H1 (cell line): Measurements from ENCODE around the gene ZNF789. TPM values are rescaled to one million over a fixed set of nuclear protein-coding genes. Genes with fewer than 3 reads are reported as not detected.

Source experiments
- CTCF ChIA-PET: fragments of 300-600 bp; sonication (Branson Sonifier 250); formaldehyde crosslinking; loops from one replicate; lab custom pipeline; 2021; ENCODE audit not compliant: partially characterized antibody; lab: Charles Lee
- POLR2A ChIA-PET: fragments of 300-600 bp; sonication (Branson Sonifier 250); formaldehyde crosslinking; loops from one replicate; lab custom pipeline; 2021; ENCODE audit warnings: inconsistent platforms; ENCODE audit not compliant: partially characterized antibody; lab: Charles Lee
- DNase-seq, 2 experiments: peaks; one replicate each; pipeline versions ENCODE4 v3.0.0 to v3.0.0-alpha.2; 2010 to 2022; ENCODE audit warnings: low spot score in 2 of 2, low read depth in 1 of 2, mixed read lengths in 1 of 2
- FAIRE-seq: peaks from 2 replicates; lab custom pipeline; 2011; peaks lifted over from hg19 to GRCh38; lab: Jason Lieb, UNC
- H2AFZ ChIP-seq: 2 replicates; pipeline ENCODE4 v1.8.1; 2012; ENCODE audit warnings: low read length, inconsistent platforms
- H2AK5ac ChIP-seq: 2 replicates; pipeline ENCODE4 v1.6.1; 2013; ENCODE audit warnings: low read depth, low read length
- H2BK120ac ChIP-seq: replicated peaks from 2 replicates; pipeline ENCODE3; 2013; ENCODE audit warnings: low read depth, low read length, inconsistent platforms
- H2BK12ac ChIP-seq: 2 replicates; pipeline ENCODE4 v1.6.1; 2013; ENCODE audit warnings: low read depth, low read length
- H2BK15ac ChIP-seq: 2 replicates; pipeline ENCODE4 v1.6.1; 2013; ENCODE audit warnings: low read length
- H2BK20ac ChIP-seq: 2 replicates; pipeline ENCODE4 v1.6.1; 2013; ENCODE audit warnings: low read length
- H2BK5ac ChIP-seq: 2 replicates; pipeline ENCODE4 v1.6.1; 2013; ENCODE audit warnings: low read depth, low read length
- H3K14ac ChIP-seq: 2 replicates; pipeline ENCODE4 v1.6.1; 2013; ENCODE audit warnings: inconsistent platforms; ENCODE audit not compliant: insufficient read length
- H3K18ac ChIP-seq: 2 replicates; pipeline ENCODE4 v1.6.1; 2013; ENCODE audit warnings: low read length; ENCODE audit errors: extremely low read depth
- H3K23ac ChIP-seq: 2 replicates; pipeline ENCODE4 v1.6.1; 2013; ENCODE audit warnings: inconsistent platforms; ENCODE audit not compliant: insufficient read length
- H3K23me2 ChIP-seq: 2 replicates; pipeline ENCODE4 v1.6.1; 2013; ENCODE audit warnings: low read depth, low read length
- H3K27ac ChIP-seq: 2 replicates; pipeline ENCODE4 v1.6.1; 2011; ENCODE audit warnings: low read depth, low read length, inconsistent platforms
- H3K27me3 ChIP-seq, 4 experiments: replicated peaks in 1 of 4; 1 replicate in 1 of 4; 2 replicates in 3 of 4; pipeline versions ENCODE4 v1.6.1 to v1.8.1; 2011 to 2013; ENCODE audit warnings: low read length in 3 of 4, mild to moderate bottlenecking in 3 of 4, inconsistent platforms in 2 of 4, mixed read lengths in 2 of 4, moderate library complexity in 1 of 4; ENCODE audit not compliant: control insufficient read depth in 3 of 4, insufficient read depth in 3 of 4; ENCODE audit errors: extremely low read depth in 1 of 4
- H3K36me3 ChIP-seq, 4 experiments: 2 replicates each; pipeline versions ENCODE4 v1.6.1 to v1.8.1; 2011 to 2013; ENCODE audit warnings: mild to moderate bottlenecking in 4 of 4, low read length in 3 of 4, moderate library complexity in 2 of 4, control low read depth in 1 of 4, inconsistent platforms in 1 of 4; ENCODE audit not compliant: insufficient read depth in 4 of 4, control insufficient read depth in 2 of 4
- H3K4ac ChIP-seq: replicated peaks from 2 replicates; pipeline ENCODE3; 2013; ENCODE audit warnings: low read length, low read depth, mixed read lengths, inconsistent platforms; ENCODE audit not compliant: insufficient read length
- H3K4me1 ChIP-seq, 4 experiments: replicated peaks in 1 of 4; 1 replicate in 1 of 4; 2 replicates in 3 of 4; pipeline versions ENCODE4 v1.6.1 to v1.8.1; 2011 to 2013; ENCODE audit warnings: low read length in 3 of 4, inconsistent platforms in 2 of 4, mixed read lengths in 1 of 4; ENCODE audit not compliant: insufficient read depth in 4 of 4, control insufficient read depth in 3 of 4
- H3K4me2 ChIP-seq, 2 experiments: 2 replicates each; pipeline versions ENCODE4 v1.6.1 to v1.8.1; 2011 to 2013; ENCODE audit warnings: low read depth in 2 of 2, low read length in 2 of 2, control low read depth in 1 of 2, inconsistent platforms in 1 of 2, mild to moderate bottlenecking in 1 of 2; ENCODE audit not compliant: insufficient read depth in 1 of 2
- H3K4me3 ChIP-seq, 4 experiments: fragments of 200-600, 300-600 bp in 1 of 4; sonication (generic), shearing (Covaris generic), sonication (Bioruptor Twin) in 1 of 4; 2 replicates each; pipeline versions ENCODE4 v1.5.1 to v1.8.1; 2011 to 2016; ENCODE audit warnings: low read length in 4 of 4, low read depth in 3 of 4, control low read depth in 2 of 4, inconsistent platforms in 2 of 4, mild to moderate bottlenecking in 2 of 4, mixed read lengths in 1 of 4, moderate library complexity in 1 of 4; ENCODE audit not compliant: insufficient read depth in 2 of 4; ENCODE audit errors: extremely low read depth in 1 of 4
- H3K56ac ChIP-seq: replicated peaks from 2 replicates; pipeline ENCODE3; 2013; ENCODE audit warnings: low read depth, mild to moderate bottlenecking, mixed read lengths, low read length, inconsistent platforms; ENCODE audit not compliant: insufficient read length
- H3K79me1 ChIP-seq: 2 replicates; pipeline ENCODE4 v1.6.1; 2013; ENCODE audit warnings: low read depth, low read length, control low read depth
- H3K79me2 ChIP-seq, 2 experiments: 2 replicates each; pipeline versions ENCODE4 v1.6.1 to v1.8.1; 2012 to 2013; ENCODE audit warnings: low read length in 2 of 2, mild to moderate bottlenecking in 2 of 2, inconsistent platforms in 1 of 2; ENCODE audit not compliant: insufficient read depth in 2 of 2, control insufficient read depth in 1 of 2
- H3K9ac ChIP-seq, 4 experiments: replicated peaks in 1 of 4; 1 replicate in 1 of 4; 2 replicates in 3 of 4; pipeline versions ENCODE4 v1.6.1 to v1.8.1; 2011 to 2013; ENCODE audit warnings: low read depth in 3 of 4, low read length in 3 of 4, control low read depth in 2 of 4, mild to moderate bottlenecking in 2 of 4, moderate library complexity in 2 of 4, inconsistent platforms in 1 of 4; ENCODE audit errors: extremely low read depth in 1 of 4
- H3K9me3 ChIP-seq, 2 experiments: 2 replicates each; pipeline versions ENCODE4 v1.6.1 to v1.8.1; 2012 to 2013; ENCODE audit warnings: mild to moderate bottlenecking in 2 of 2, moderate library complexity in 2 of 2, control low read depth in 1 of 2, inconsistent platforms in 1 of 2, low read depth in 1 of 2, low read length in 1 of 2, mixed read lengths in 1 of 2; ENCODE audit not compliant: insufficient read depth in 2 of 2
- H4K20me1 ChIP-seq, 2 experiments: replicated peaks in 1 of 2; 2 replicates each; pipeline versions ENCODE3 to v1.8.1; 2011 to 2013; ENCODE audit warnings: inconsistent platforms in 2 of 2, low read length in 2 of 2, mild to moderate bottlenecking in 1 of 2; ENCODE audit not compliant: insufficient read depth in 2 of 2, control insufficient read depth in 1 of 2
- H4K5ac ChIP-seq: 2 replicates; pipeline ENCODE4 v1.6.1; 2013; ENCODE audit warnings: low read length, low read depth, mixed read lengths, inconsistent platforms; ENCODE audit not compliant: insufficient read length
- H4K8ac ChIP-seq: 2 replicates; pipeline ENCODE4 v1.8.0; 2013; ENCODE audit warnings: mild to moderate bottlenecking, moderate library complexity, low read length, inconsistent platforms; ENCODE audit not compliant: insufficient read depth; ENCODE audit errors: extremely low read depth
- H4K91ac ChIP-seq: replicated peaks from 2 replicates; pipeline ENCODE3; 2013; ENCODE audit warnings: low read length, mixed read lengths, inconsistent platforms; ENCODE audit not compliant: insufficient read length
- BRCA1 ChIP-seq: IDR thresholded peaks from 2 replicates; pipeline ENCODE4 v1.6.1; 2012; ENCODE audit warnings: low read depth, low read length, improper control_type of control experiment
- CBX5 ChIP-seq: fragments of 300-800, 300-1000 bp; sonication (generic); IDR thresholded peaks from 2 replicates; pipeline ENCODE4 v1.7.1; 2016; ENCODE audit warnings: antibody characterized with exemption, low read length, low read depth
- CEBPB ChIP-seq: IDR thresholded peaks from 2 replicates; pipeline ENCODE4 v1.6.1; 2012; ENCODE audit warnings: low read depth, low read length
- FOSL1 ChIP-seq: IDR thresholded peaks from 2 replicates; pipeline ENCODE4 v1.6.1; 2011; ENCODE audit warnings: mild to moderate bottlenecking, low read depth, low read length, moderate library complexity; ENCODE audit not compliant: insufficient read depth
- GABPA ChIP-seq: IDR thresholded peaks from 2 replicates; pipeline ENCODE4 v1.6.1; 2011; ENCODE audit warnings: mild to moderate bottlenecking, low read length, moderate library complexity, borderline replicate concordance; ENCODE audit not compliant: insufficient read depth
- RNF2 ChIP-seq: fragments of 200-900, 300-1000 bp; sonication (generic); IDR thresholded peaks from 2 replicates; pipeline ENCODE4 v1.7.1; 2016; ENCODE audit warnings: borderline replicate concordance, low read depth, mild to moderate bottlenecking, antibody characterized with exemption, low read length; ENCODE audit not compliant: poor library complexity, severe bottlenecking; ENCODE audit errors: missing control alignments
- SP1 ChIP-seq: IDR thresholded peaks from 2 replicates; pipeline ENCODE4 v1.6.1; 2011; ENCODE audit warnings: low read depth, low read length
- SP2 ChIP-seq: IDR thresholded peaks from 2 replicates; pipeline ENCODE4 v1.6.1; 2012; ENCODE audit warnings: mild to moderate bottlenecking, low read length, inconsistent platforms
- TEAD4 ChIP-seq: IDR thresholded peaks from 2 replicates; pipeline ENCODE4 v1.6.1; 2012; ENCODE audit warnings: low read depth, low read length, inconsistent platforms, mixed read lengths
- WGBS, 2 experiments: shearing (Covaris generic) in 1 of 2; methylation state at CpG; one replicate each; pipeline versions ENCODE4 v1.1.6 to v1.1.7; 2013 to 2015; ENCODE audit warnings: low lambda C conversion rate in 2 of 2, mixed read lengths in 2 of 2, inconsistent platforms in 1 of 2, low coverage in 1 of 2, missing lambda C conversion rate in 1 of 2; ENCODE audit not compliant: insufficient replicate concordance in 2 of 2, insufficient coverage in 1 of 2, insufficient read length in 1 of 2; ENCODE audit errors: extremely low coverage in 1 of 2, missing lambda C conversion rate in 1 of 2; 5-methylcytosine and 5-hydroxymethylcytosine counted together
- polyA plus RNA-seq, 7 experiments: library from polyadenylated mRNA; depleted of rRNA in 3 of 7; stranded (reverse) in 5 of 7; unstranded in 2 of 7; fragments of >200 nt in 5 of 7; fragments of 200-250 nt in 2 of 7; gene quantifications; 1 replicate in 5 of 7; 2 replicates in 1 of 7; 4 replicates in 1 of 7; pipeline versions ENCODE4 v1.2.1 to v1.2.3, GENCODE V29; 2011 to 2013; ENCODE audit warnings: missing spikeins in 2 of 7, mixed read lengths in 2 of 7
- total RNA-seq: library from RNA; stranded (reverse); fragmentation: NEBNext Ultra II Directional; extraction: Animal tissue kit (Norgen Biotek cat#: 25700); gene quantifications from 2 replicates; pipeline ENCODE4 v1.2.1, GENCODE V29; 2021

The ZNF789 gene
- total and polyA plus RNA-seq, 2 of the 8 experiments (the other 6 are each of a cell fraction or from before 2014, with no cell fraction given), result 11.4 to 12.5 TPM

DNA sequence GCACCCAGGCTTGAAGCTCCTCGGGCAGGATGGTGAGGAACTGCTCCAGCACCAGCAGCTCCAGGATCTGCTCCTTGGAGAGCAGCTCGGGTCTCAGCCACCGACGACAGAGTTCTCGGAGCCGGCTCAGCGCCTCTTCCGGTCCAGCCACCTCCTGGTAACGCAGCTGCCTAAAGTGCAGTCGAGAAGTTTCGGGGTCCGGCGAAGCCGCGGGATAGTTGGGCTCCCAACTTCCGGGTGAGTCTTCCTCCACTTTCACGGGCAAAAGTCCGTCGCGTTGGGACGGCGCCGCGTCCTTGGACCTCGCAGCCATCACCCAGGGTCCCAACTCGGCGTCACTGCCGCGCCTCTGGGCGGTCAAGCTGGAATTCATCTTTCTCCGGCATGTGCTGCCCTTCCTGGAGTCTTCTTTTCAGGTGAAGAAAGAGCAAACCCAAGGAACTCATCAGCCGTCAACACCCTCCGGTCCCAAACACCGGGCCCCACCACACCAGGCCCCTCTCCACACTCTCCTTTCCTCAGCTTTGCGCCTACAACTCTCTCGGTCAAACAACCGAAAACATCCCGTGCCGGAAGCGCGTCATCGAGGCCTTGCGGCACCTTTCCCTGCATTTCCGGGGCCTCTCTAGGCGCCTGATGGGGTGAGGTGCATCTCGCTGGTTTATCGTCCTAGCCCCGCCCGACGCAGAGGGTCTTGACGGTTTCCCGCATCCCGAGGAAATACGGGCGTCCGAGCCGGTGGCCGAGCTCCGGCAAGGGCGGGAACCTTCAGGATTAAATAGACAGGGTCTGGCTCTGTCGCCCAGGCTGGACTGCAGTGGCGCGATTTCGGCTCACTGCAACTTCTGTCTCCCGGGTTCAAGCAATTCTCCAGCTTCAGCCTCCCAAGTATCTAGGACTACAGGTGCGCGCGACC is 27.3 kb downstream of the ZNF789 start, which contains the start of gene ZNF394:
Gene ZNF394, minus strand, starts transcription at position 561 of the 916 bp plus-strand sequence. Its CDS starts 188 bp downstream, at position 373.
- Histone ChIP-seq H4K91ac (no peak within 1 kb of the TSS), H2BK15ac (no peak within 1 kb of the TSS), H3K14ac (no peak within 1 kb of the TSS), H4K20me1 (peaks cover 5 to 12% of the 10 kb centered on the region in 2 experiments), H2BK120ac (no peak within 1 kb of the TSS), H3K4me3 (peak within 1 kb of the TSS; percentile 86 to 100 (median 93)), H3K79me1 (peaks cover 7% of the 10 kb centered on the region; the same call in 1 of the 2 replicates), H3K27ac (peak within 1 kb of the TSS; percentile 88), H3K56ac (peak within 1 kb of the TSS; percentile 63), H3K36me3 (peaks cover 0 to 15% (median 5%) of the 10 kb centered on the region in 4 experiments; a peak in 4 of 8 replicates), H2BK20ac (no peak within 1 kb of the TSS), H3K23ac (no peak within 1 kb of the TSS), H4K5ac (peak within 1 kb of the TSS; percentile 39), H3K4ac (peak within 1 kb of the TSS; percentile 21), H2AFZ (0 out of 2 replicates have a peak within 1 kb of the TSS, but pooled peaks have one; percentile 52), H3K4me1 (peaks cover 0 to 4% (median 0%) of the 10 kb centered on the region in 4 experiments; a peak in 3 of 7 replicates), H4K8ac (peak within 1 kb of the TSS; percentile 99; the same call in 1 of the 2 replicates), H3K27me3 (no peaks in the 10 kb centered on the region), H2BK5ac (peak within 1 kb of the TSS; percentile 93), H3K18ac (no peak within 1 kb of the TSS; the same call in 1 of the 2 replicates), H2BK12ac (peak within 1 kb of the TSS; percentile 60; the same call in 1 of the 2 replicates), H3K9ac (peak within 1 kb of the TSS; percentile 64 to 95 (median 90)), H3K79me2 (peaks cover 9 to 33% of the 10 kb centered on the region in 2 experiments), H3K9me3 (no peaks in the 10 kb centered on the region), H3K4me2 (peak within 1 kb of the TSS; percentile 63 to 93), H3K23me2 (peaks cover 7% of the 10 kb centered on the region; the same call in 1 of the 2 replicates), H2AK5ac (no peak within 1 kb of the TSS)
- FAIRE-seq (no peak), DNase-seq (peak; percentile 77 to 92)
- CTCF ChIA-PET, result interaction anchor here (0.7 to 2.0 kb wide), 7 partner anchors 11 to 844 kb away, joined by 3 to 6 read pairs (median 3); no protein-coding TSS in a partner anchor
- WGBS, 2 experiments, result 4% methylated on average over 67 of the region's 68 CpGs; no CpG with 5 or more reads in 1 of the 2 experiments
- POLR2A ChIA-PET, result interaction anchor here (0.6 to 3.4 kb wide), 19 partner anchors 8 to 232 kb away, joined by 3 to 21 read pairs (median 3); partner anchors contain the start of genes BUD31, FAM200A, PDAP1 and ZNF655
- TF ChIP-seq TEAD4, result peak; percentile 2; the same call in 1 of the 2 replicates
- TF ChIP-seq FOSL1, result no peak
- TF ChIP-seq GABPA, result peak; percentile 96
- TF ChIP-seq RNF2, result no peak
- TF ChIP-seq CBX5, result no peak
- TF ChIP-seq CEBPB, result no peak
- TF ChIP-seq BRCA1, result no peak
- TF ChIP-seq SP1, result 0 out of 2 replicates have a peak, but pooled peaks have one; percentile 23
- TF ChIP-seq SP2, result peak; percentile 95
